Dermis microvascular lymphatic vessel endothelial cell (primary cell): ENCODE results near the gene AKR1C1. TPM values are rescaled to one million over a fixed set of nuclear protein-coding genes. Genes with fewer than 3 reads are reported as not detected.
"Not testable (repeated sequence)": the region's sequence is repeated elsewhere in the genome, so short reads cannot be mapped to it uniquely, and the experiment has no call there.

Experiments used
- DNase-seq, 2 donors: peaks; one replicate each; pipeline versions ENCODE4 v3.0.0 to v3.0.0-alpha.2; 2010; ENCODE audit warnings: low read depth in 2 of 2
- total RNA-seq: library from RNA; depleted of rRNA; stranded (reverse); fragments of >200 nt; gene quantifications from 2 replicates; pipeline ENCODE4 v1.2.1, GENCODE V29; 2014

The AKR1C1 gene
- total RNA-seq, 1 donor from 2014 or later = 30.8 TPM

DNA sequence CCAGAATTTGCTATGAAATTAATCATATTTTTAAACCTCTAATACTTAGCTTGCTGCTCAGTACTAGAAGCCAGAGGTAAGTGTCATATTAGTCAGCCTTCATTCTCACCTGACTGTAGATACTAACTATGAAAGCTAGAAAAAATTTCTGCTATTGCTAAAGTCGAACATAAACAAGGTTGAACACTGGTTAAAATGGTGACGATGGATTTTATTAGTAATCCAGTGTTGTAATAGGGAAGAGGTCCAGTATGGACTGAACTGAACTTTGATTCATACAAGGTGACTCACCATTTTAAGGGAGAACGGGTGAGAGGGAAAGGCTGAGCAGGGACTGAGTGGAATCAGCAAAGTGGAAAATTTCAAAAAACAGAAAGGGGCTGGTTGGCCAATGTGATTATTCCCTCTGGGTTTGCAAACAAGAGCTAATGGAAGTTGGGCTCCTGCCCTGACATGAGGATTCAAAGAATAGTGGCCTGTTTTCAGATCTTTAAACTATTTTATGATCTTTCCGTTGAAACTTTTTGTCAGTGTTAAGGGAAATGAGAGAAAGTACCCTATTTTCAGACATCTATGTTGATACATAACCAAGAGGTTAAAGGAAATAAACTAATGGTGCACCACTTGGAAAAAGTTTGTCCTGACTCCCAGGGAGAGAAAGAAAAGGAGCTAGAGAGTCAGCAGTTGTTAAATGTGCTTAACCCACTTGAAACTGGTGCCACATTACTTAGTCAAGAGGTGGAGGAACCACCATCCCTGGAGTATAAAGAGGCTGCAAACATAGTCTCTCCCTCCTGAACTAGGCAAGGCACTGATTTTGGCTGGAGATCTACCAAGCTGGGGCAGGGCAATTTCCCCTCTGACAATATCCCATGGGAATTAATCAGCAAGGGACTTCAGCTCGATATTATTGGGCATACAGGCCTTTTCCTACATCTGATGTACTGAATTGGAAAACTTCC is 15.3 kb upstream of the AKR1C1 start:
- DNase-seq = peak; percentile 85 to 91

DNA sequence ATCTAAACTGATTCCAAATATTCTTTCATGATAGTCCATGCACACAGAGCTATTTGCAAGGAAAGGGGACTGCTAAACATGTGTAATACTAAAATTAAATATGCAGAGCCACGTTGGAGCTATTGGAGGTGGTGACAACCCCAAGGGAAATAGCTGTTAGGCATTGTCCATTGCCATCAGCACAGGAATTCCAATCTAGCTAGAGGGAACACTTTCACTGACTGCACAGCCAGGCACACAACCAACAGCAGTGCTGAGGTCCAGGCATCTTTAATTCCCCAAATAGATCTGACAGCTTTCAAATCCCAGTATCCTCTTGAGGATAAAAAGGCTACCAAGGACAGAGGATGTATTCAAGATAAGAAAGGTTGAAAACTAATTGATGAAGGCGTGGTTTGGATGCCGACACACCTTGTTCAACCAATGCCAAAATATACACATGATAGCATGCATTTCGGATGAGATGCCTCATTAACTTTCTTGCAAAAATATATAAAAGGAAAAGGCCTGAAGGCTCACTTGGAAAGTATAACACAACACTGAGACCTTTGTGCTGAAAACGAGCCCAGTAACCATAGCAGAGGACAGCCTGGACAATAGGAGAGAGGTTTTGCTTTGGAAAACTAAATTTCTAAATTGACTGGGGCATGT is 11.6 kb upstream of the AKR1C1 start:
- DNase-seq = peak in 1 of 2 donors; percentile 65

DNA sequence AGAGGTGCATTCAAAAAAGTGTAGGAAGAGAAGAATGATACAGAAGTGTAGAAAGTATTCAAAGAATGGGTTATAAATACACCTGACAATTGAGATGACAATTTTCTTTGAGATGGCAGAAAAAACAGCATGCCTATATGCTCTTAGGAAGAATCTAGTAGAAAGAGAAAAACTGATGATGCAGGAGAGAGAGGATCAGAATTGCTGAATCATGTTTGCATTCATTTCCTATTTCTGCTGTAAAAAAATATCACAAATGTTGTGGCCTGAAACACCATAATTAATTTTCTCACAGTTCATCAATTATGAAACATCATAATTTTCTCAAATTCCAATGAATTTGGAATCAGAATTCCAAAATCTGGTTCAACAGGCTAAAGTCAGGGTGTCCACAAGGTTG is 9.8 kb upstream of the AKR1C1 start:
- DNase-seq = no peak

DNA sequence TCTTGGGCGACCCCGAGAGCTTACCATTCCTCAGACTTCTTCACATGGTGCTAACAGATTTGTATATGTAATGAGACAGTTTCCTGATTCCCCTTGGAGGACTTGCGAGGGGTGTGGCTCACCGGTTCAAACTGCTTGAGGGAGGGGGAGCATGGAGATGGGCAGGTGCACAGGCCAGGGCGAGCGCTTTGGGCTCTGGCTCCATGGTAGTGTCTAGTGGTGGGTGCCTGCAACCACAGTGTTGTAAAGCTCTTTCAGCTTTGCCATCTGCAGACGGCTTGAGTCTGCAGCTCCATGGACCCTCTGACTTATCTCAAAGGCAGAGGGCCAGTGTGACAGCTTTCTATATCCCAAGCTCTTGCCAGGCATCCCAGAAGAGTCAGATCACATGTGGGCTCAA is 7.1 kb upstream of the AKR1C1 start:
- not testable (repeated sequence) for DNase-seq

DNA sequence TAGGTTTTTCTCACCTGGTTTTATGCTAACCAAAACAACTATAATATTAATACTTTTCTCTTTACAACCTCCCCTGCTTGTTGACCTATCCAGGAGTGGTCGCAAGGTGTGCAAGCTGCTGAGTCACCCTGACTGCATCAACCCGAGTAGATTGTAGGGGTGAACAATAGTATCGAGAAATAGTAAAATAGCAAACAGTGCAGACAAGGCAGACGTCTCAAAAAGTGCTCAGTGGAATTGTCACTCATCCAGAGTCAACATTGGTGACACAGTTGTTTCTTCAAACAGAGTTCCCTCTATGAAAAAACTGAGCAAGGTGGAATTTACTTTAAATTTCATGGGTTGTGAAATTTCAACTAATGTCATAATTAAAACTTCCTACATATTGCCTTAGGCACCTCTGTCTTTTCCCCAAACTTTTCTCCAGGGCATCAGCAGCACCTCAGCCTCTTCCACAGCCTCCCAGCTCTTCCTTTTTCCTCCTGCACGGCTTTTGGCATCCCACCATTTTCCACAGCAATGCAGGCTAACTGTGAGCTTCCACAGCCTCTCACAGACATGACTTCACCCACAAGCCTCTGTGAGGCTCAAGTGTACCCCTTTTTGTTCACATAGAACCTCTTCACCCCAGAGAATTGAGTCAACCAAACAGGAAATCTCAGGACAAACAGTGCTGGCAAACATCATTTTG is 6.1 kb upstream of the AKR1C1 start:
- not testable (repeated sequence) for DNase-seq

DNA sequence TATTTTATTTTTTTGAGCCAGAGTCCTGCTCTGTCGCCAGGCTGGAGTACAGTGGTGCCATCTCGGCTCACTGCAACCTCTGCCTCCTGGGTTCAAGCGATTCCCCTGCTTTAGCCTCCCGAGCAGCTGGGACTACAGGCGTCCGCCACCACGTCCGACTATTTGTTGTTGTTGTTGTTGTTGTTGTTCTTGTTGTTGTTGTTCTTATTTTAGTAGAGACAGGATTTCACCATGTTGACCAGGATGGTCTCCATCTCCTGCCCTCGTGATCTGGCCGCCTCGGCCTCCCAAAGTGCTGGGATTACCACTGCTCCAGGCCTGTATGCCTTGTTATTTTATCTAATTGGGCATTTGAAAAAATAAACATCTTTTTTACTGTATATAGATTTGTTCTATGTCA is 1.7 kb upstream of the AKR1C1 start:
- DNase-seq = not testable (repeated sequence)

DNA sequence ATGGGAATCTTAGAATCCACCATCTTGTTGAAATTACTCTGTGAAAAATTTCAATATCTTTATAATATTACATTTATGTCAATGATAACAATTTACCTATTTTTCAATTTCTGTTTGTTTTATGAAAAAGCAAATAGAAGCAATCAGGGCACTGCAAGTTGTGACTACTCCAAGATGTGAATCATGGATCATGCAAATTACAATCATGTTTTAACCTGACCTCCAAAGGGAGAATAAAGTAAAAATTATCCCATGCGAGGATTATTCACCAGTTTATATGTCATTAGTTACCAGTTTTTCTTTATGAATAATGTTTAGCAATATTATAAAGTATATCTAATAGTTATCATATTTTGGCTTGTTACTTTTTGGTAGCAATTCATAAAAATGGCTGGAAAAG is 907 bp upstream of the AKR1C1 start:
- not testable (repeated sequence) for DNase-seq

DNA sequence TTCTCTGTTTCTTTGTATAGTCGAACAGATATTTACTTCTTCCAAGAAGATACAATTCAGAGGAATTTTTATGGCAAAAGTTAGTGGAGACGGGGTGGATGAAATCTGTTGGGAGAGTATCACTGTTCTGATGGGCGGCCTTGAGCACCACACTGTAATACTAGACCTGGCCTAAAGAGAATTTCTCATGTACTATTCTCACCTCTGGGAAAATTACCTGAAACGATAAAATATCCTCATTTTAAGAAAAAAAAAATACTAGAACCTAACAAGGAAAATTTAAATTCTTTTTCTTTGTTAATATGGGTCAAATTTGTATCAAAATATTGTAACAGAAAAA is 570 bp downstream of the AKR1C1 start:
- not testable (repeated sequence) for DNase-seq

DNA sequence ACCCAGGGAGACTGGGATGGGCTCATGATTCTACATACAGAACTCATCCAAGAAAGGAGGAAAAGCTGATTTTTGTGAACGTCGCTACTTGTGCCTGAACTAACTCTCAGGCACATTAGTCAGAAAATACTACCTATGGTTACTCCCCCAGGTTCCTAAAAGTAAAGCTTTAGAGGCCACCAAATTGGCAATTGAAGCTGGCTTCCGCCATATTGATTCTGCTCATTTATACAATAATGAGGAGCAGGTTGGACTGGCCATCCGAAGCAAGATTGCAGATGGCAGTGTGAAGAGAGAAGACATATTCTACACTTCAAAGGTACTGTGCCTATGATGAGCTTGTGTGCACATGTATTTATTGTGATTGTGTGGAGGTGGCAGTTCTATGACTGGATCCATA is 2.5 kb downstream of the AKR1C1 start:
- not testable (repeated sequence) for DNase-seq

DNA sequence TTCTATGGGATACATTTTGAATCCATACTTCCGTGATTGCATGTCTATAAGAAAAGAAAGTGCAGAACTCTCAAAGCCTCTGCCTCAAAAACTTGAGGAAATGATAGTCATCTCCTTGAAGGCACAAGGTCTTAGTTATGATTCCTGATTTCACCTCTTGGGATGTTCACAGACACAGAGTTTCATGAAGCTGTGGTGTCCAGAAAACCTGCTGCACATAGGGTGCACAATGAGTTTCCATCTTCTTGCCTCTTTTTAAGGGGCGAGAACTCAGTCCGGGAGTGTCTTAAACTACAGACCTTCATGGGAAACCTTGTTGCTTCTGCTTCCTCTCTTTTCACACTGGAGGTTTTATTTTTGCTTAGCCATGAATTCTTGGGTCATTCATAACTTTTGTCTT is 4.0 kb downstream of the AKR1C1 start:
- not testable (repeated sequence) for DNase-seq

DNA sequence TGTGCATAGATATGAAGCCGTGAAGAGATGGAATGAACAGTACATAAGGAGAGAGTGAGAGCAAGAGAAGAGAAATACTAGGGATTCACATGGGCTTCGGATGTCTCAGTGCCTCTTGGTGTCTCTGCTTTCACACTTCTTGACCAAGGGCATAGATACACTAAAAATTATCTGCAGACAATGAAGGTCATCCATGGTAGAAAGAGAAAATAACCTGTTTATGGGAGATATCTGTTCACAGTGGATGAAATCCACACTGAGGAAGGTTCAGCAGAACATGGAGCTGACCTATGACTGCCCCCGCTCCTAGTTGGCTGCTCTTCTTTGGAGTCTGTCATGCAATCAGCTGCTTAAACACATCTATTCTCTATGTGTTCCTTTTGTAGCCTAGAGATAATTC is 6.1 kb downstream of the AKR1C1 start:
- DNase-seq = not testable (repeated sequence)

DNA sequence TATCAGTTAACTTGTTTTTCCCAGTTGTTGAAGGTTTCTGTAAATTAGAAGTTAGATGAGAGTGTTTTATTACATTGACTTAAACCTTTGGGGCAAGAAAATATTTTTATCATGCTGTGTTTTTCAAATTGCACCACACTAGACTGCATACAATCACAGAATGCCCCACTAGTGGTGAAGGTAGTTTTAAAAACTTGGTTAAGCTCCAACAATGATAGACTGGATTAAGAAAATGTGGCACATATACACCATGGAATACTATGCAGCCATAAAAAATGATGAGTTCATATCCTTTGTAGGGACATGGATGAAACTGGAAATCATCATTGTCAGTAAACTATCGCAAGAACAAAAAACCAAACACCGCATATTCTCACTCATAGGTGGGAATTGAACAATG is 7.1 kb downstream of the AKR1C1 start:
- not testable (repeated sequence) for DNase-seq

DNA sequence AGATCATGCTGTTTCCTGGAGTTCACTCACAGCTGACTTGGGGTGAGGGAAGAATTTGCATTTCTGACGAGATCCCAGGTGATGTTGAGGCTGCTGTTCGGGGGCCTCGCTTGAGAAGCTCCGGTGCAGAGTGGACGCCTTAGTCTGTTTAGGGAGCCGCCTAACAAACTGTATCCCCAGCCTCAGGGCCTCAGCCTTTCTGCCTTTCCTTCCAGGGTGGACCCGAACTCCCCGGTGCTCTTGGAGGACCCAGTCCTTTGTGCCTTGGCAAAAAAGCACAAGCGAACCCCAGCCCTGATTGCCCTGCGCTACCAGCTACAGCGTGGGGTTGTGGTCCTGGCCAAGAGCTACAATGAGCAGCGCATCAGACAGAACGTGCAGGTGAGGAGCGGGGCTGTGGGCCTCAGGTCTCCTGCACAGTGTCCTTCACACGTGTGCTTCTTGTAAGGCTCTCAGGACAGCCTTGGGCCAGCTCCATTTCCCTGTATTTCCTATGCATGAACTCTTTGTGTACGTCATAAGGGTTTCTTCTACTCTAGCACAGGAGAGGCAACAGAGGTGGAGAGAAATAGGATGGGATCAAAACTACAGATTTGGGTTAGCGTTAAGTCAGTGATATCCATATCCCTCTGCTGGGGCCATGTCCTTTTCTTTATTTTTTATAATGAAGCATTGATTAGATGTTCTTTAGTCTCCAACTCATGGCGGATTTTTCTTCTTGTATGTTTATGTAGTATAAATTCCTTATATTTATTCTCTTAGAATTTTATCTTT is 9.3 kb downstream of the AKR1C1 start:
- DNase-seq = not testable (repeated sequence)

DNA sequence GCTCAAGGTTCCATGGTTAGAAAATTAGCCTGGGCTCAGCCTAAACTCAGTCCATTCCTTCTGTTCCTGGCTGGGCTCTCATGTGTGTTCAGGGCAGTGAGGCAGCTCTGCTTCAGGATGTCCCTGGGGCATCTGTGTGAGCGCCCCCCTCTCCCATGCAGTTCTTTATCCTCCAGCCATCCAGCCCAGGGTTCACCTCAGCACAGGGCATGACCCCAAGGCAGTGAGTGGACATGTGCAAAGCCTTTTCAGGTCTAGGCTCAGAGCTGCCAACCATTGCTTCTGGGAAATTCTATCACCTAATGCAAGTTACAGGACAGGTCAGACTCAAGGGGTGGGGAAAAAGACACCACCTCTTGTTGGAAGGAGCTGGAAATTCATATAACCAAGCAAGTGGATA is 10.1 kb downstream of the AKR1C1 start:
- not testable (repeated sequence) for DNase-seq

DNA sequence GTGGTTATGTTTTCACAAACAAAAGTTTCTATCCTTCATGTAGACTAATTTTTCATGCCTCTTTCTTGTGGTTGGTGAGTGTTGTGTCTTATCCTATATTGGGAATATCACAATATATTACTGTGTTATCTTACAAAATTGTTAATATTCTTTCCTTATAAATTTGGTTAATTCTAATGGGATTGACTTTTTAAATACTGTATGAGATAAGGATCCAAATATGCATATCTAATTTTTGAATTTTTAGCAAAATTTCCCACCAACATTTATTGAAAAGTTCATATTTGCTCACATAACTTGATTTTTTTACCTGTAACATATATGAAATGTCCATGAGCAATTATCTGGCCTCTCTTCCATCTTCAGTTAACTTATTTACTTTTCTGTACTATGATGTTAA is 11.2 kb downstream of the AKR1C1 start:
- DNase-seq = not testable (repeated sequence)

DNA sequence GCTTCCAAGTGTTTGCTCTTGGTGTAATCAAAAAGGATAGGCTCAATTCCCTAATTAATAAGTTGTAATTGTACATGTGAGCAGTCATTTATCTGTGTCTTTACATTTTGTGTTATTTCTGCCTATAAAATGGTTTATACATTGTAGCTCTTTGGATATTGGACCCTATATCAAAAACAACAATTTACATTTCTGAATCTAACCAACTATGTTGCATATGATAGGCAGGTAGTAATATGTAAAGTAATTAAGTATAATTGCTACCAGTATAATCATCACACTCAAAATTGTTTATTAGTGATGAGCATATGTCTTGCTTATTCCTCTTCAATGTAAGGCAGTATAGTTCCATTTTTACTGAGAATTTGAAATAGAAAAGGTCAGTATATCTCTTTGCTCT is 13.8 kb downstream of the AKR1C1 start:
- no peak for DNase-seq

DNA sequence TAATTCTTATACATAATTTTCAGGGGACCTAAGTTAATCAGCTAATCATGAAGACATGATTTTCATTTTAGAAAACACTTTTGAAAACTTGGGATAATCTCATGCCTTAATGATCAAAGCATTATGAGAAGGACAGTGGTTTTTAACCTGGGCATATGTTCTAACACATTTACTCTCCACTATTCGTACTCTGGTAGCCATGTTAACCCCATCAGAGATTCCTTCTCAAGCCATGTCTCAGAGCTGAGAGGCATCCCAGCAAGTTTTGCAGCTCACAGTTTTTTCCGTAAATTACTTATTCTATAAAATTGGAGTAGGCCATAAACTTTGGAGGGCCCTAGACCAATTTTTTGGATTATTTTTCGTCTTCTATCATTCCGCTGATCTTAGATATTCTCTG is 15.7 kb downstream of the AKR1C1 start:
- DNase-seq = no peak

DNA sequence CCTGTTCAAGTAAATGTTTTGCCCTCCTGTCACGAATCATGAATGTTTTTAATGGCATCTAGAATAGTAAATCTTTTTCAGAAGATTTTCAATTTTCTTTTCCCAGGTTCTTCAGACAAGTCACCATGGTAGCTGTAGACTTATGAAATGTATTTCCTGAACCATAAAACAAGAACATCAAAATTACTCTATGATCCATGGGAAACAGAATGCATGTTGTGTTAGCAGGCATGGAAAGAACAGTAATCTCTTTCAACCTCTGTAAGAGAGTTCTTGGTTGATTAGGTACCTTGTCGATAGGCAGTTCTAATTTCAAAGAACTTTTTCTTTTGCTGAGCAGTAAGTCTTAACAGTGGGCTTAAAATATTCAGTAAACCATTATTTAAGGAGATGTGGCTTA is 17.6 kb downstream of the AKR1C1 start:
- no peak for DNase-seq

DNA sequence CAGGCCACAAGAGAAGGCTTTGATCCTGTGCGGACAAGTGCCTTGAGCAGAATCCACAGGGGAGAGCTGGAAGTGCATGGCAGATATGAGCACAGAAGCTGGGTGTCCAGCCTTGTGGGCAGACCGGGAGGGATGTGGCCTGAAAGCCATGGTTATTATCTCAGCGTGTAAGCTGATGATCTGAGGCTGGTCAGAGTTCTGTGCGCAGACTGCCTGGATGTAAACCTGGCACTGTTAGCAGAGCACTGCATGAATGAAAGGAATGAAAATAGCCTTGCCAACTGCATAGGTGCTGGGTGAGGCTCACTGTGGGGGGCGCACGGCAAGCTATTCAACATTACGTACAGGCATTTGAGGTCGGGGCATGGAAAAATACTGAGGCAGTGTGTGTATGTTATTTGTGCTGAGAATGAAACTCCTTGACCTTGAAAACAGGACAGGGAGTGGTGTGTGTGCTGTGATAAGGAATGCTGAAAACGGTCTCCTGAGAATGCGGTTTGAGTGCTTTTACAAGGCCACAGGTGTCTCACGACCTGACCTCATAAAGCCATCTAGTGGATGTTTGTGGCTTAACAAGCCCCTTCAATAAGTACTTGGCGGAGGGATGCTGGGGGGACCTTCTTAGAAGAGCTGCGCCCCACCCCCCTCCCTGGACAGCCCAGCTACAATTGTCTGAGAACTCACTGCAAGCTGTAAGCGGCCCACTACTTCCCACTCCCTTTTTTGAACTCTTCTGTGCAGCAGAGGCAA is 18.7 kb downstream of the AKR1C1 start:
- DNase-seq = peak; percentile 45 to 74

DNA sequence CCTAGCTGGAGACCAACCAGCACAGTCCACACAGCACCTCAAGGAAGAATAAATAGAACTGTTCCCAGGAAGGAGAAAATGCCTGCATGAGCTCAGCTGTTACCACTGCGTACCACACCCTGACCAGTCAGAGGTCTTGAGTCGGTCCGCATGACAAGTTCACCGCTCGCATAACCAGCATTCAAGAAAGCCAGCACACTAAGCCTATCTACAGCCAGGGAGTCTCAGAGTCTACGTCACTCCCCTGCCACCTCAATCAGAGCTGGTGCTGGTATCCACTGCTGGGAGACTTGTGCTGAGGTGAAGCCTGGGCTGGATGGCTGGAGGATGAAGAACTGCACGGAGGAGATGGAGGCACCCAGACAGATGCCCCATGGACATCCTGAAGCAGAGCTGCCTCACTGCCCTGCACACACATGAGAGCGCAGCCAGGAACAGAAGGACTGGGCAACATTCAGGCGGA is 19.6 kb downstream of the AKR1C1 start:
- DNase-seq = no peak
